HG03103 (cell line): Measurements from ENCODE around the gene EZR.

Experiments used
- ATAC-seq: cut with Tn5 transposase; IDR thresholded peaks from one replicate; pipeline ENCODE4 v1.9.1; 2021; ENCODE audit warnings: low read depth; ENCODE audit not compliant: unreplicated experiment

Gene EZR

GRCh38 chr6:158819977-158820622, 932 bp upstream of the EZR start:
- no peak for ATAC-seq

GRCh38 chr6:158818581-158819212, 471 bp downstream of the EZR start:
- peak; percentile 23 for ATAC-seq

DNA sequence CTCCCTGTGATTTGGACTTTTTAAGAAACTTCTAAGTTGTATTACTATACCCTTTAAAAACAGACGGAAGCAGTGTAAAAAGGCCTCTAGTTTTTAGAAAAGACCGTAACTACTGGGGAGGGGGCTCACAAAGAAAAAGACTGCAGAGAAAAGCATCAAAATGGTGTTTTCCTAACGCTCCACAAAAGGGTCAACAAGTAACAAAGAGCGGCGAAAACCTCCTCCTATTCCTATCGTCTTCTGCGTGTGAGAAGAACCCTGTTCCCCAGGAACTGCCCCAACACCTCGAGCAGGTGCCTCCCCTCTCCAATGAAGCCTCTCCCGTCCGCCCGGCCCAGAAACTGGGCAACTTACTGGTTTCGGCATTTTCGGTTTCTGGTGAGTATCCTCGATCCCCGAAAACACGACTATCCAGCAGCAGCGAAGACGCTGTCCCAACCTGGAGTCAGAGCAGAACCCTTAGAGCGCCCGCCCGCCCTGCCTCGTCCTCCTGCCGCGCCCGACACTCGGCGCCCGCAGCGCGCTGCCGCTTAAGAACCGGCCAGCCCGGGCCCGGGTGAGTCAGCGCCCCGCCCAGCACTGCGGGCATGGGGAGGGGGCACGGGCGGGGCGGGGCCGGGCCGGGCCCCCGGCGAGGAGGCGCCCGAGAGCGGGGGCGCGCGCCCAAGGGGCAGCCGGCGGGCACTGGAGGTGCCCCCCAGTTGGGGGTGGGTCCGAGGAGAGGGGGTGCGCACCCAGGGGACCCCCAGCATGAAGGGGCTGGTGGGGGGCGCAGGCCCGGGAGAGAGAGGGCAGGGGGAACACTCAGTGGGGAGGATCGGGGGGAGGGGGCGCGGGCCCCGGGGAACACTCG, 1.2 kb downstream of the EZR start:
- peak; percentile 29 for ATAC-seq

DNA sequence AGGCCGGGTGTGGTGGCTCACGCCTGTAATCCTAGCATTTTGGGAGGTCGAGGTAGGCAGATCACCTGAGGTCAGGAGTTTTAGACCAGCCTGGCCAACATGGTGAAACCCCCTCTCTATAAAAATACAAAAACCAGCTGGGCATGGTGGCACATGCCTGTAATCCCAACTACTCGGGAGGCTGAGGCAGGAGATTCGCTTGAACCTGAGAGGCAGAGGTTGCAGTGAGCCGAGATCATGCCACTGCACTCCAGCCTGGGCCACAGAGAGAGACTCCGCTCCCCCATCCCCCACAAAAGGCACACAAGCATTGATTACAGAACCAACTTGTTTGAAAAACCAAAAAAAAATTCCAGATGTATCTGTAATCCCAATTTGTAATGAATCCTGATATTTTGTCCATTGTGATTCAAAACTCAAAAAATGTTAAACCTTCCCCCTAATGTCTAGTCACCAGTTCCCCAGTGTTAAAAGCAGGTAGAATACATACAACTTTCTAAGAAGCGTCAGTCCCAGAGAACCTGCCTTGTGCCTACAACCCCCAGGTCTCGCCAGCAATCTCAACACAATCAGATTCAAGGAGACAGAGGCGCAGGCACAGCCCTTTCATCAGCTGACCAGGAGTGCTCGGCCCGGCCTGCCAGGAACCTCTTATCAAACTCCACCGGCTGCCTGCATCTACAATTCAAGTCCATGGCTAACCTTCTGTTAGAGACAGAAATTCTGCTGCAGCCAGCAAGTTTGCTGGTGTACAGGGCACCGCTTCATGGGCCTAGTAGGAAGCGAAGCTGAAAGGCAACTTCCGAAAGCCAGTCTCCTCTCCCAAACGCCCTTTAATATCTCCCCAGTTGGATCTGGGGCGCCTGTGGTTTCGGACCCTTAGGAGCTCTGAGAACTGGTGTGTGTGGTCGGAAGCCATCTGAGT, 2.1 kb downstream of the EZR start:
- no peak for ATAC-seq

DNA sequence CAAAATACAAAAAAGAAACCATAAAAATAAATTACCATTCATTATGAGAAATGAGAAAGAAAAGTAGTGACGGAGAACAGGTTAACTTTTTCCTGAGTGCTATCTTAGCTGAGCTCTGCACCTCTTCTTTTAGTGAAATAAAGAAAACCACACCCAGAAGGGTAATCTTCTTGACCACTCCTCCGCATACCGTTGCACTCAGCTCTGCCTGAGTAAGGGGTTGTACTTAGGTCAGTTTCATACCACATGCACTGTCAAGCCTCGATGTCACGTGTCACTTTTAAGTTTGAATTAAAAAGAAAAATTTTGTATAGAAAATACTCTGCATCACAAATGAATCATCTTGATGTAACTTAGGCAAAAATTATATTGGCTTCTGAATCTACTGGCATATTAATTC, 2.8 kb downstream of the EZR start:
- ATAC-seq = no peak

- ATAC-seq = no peak
Measured at GRCh38 chr6:158815907-158816306, 3.3 kb downstream of the EZR start.

- no peak for ATAC-seq
Measured at GRCh38 chr6:158815379-158815724, 3.8 kb downstream of the EZR start.

GRCh38 chr6:158813032-158813431, 6.1 kb downstream of the EZR start:
- ATAC-seq = no peak

GRCh38 chr6:158812611-158813010, 6.6 kb downstream of the EZR start:
- no peak for ATAC-seq

DNA sequence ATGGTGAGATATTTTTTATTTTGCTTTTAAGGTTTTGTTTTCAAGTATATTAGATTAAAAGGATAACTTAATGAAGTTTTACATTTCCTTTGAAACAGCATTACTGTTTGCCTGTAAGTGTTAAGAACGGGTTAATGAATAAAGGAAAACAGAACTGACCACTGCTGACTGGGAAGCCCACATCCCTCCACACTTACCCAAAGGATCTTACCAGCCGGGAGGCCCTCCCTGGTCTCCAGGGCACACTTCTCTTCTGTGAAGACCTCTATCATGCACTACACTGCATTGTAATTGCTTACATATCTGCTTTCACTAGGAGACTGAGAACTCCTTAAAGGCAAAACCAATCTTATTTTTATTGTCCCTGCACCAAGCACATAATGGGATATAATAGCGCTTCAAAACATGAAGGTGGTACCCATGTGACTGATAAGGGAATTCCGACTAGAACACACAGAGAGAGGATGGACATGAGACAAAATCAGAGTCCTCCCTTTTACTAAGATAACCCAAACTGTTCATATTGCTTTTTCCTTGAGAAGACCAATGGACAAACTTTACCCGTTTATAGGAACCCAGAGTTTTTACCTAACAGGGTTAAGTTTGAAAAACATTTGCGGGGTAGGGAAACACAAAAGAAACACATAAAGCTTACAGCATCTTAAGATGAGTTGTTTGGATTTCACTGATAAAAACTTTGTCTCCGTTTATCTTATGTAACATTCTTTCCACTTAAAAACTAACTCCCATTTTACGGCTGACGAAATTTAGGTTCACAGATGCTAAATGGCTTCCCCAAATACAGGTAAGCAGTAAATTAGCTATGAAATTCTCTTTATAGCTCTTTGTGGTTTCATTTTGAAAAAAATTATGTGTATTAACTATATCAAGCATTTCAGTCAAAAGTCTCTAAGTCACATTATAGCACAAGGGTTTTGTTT, 8.7 kb downstream of the EZR start:
- ATAC-seq = no peak

- ATAC-seq = peak; percentile 68
Measured at GRCh38 chr6:158808941-158809678, 10.1 kb downstream of the EZR start.

DNA sequence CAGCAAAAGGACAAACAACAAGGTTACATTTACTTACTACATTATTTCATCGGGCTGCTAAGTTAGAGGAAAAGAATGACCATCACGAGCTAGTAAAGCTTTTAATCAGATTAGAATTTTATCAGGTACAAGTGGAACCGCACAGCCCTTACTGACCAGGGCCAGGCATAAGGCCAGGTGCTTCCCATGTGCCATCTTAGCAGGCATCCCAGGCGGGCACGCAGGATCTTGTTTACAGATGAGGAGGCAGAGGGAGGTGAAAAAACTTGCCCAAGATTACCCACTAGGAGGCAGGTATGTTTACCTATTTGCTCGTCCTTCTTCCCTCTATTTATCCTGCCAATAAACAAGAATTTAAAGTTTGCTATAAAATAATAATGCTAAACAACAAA, 10.7 kb downstream of the EZR start:
- no peak for ATAC-seq

DNA sequence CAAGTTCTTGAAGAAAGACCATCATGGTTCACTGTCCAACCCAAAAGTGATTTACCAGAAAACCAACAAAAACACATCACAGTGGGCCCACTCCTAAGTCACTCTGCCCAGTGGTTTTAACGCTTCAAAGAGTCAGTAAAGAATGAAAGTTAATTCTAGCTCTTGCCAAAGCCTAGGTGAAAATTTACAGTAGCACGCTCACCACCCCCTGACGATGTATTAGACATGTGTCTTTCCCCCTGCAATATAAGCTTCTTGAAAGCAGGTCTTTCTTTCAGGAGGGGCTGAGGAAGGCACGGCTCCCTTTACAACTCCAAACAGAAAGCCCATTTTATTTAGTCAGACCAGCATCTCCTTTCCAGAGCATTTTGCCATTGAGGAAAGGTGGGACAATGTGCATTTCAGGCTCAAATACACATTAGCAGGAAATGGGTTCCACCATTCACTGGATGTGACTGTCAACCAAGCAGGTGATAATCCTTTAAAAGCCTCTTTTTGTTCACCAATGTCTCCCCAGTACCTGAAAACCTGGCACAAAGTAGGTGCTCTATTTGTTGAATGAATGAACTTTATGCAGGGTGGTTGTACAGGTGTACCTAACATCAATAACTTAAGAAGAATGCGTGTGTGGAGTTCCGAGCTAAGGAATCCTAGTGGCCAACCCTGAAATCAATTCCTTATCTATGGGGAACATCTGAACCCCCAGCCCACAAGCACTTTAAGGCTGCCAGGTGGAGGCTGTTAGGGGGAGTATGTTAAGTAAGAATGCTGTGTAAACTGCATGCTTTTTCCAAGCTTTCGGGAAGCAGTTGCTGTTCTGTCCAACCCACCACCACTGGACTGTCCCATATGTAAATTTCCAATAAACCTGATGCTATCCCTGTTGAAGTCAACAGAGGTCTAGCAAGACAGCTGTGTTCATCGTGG, 11.4 kb downstream of the EZR start:
- ATAC-seq = no peak

- no peak for ATAC-seq
Measured at GRCh38 chr6:158805698-158806377, 13.3 kb downstream of the EZR start.

- no peak for ATAC-seq
Measured at GRCh38 chr6:158804207-158804606, 15.0 kb downstream of the EZR start.

- peak; percentile 48 for ATAC-seq
Measured at GRCh38 chr6:158803733-158804143, 15.4 kb downstream of the EZR start.

- no peak for ATAC-seq
Measured at GRCh38 chr6:158801655-158802294, 17.4 kb downstream of the EZR start.
